D721Med (cell line): Measurements from ENCODE around the gene MRPL48.

Experiments
- DNase-seq: peaks from one replicate; pipeline ENCODE4 v3.0.0; 2011; ENCODE audit warnings: low spot score; ENCODE audit not compliant: insufficient read length
- FAIRE-seq: peaks from 2 replicates; lab custom pipeline; 2011; peaks lifted over from hg19 to GRCh38; lab: Jason Lieb, UNC
- TF ChIP-seq, protein P1 (sequence below): IDR thresholded peaks from 2 replicates; pipeline ENCODE4 v1.5.1; 2012; ENCODE audit warnings: mild to moderate bottlenecking, control low read depth; ENCODE audit not compliant: insufficient read depth; ENCODE audit errors: missing control alignments

The MRPL48 gene

DNA sequence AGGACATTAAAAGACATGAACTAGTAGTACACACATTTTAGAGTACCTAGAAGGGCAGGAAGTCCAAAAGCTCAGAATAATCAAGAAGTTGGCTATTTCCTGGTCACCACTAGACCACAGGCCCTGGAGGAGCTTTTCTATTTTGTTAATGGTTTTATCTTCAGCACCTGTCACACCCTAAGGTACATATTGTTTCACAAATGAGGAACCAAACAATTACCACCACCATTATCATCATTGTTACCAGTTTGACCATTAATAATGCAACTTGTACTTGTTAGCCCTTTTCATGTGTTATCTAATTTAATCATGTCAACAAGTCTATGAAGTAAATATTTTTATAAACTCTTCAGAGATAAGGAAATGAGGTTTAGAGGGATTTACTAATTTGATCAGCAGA is 4.9 kb downstream of the MRPL48 start:
- TF ChIP-seq, protein P1, sequence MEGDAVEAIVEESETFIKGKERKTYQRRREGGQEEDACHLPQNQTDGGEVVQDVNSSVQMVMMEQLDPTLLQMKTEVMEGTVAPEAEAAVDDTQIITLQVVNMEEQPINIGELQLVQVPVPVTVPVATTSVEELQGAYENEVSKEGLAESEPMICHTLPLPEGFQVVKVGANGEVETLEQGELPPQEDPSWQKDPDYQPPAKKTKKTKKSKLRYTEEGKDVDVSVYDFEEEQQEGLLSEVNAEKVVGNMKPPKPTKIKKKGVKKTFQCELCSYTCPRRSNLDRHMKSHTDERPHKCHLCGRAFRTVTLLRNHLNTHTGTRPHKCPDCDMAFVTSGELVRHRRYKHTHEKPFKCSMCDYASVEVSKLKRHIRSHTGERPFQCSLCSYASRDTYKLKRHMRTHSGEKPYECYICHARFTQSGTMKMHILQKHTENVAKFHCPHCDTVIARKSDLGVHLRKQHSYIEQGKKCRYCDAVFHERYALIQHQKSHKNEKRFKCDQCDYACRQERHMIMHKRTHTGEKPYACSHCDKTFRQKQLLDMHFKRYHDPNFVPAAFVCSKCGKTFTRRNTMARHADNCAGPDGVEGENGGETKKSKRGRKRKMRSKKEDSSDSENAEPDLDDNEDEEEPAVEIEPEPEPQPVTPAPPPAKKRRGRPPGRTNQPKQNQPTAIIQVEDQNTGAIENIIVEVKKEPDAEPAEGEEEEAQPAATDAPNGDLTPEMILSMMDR, result no peak
- DNase-seq, result no peak
- FAIRE-seq, result no peak

GRCh38 chr11:73795925-73796632 is 8.4 kb downstream of the MRPL48 start:
- DNase-seq (no peak), FAIRE-seq (no peak)
- TF ChIP-seq, protein P1, result no peak

- DNase-seq, result no peak
- TF ChIP-seq, protein P1, result no peak
- FAIRE-seq, result no peak
Observed at GRCh38 chr11:73797457-73797856, 9.8 kb downstream of the MRPL48 start.

DNA sequence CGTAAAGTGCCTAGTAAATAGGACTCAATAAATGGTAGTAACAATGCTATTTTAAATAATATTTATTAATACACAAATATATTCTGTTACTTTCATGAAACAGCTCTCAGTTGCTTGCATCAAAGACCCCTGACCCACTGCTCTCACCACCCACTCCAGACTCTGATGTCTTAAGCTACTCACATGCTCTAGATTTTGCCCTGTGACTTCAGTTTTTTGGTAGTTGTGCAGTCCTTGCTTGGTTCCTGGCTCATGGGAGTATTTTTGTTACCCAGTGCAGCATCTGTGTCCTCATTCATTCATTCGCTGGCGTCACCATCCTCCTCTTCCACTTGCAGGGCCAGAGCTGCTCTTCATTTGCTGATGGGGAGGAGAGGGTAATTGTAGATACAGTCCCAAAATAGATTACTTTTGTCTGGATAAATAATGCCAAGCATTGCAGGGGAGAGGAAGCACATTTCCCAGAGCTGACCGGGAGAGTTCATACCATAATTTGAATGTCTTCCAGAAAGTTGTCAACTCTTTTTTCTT is 12.7 kb downstream of the MRPL48 start:
- TF ChIP-seq, protein P1, result no peak
- FAIRE-seq (no peak), DNase-seq (no peak)

DNA sequence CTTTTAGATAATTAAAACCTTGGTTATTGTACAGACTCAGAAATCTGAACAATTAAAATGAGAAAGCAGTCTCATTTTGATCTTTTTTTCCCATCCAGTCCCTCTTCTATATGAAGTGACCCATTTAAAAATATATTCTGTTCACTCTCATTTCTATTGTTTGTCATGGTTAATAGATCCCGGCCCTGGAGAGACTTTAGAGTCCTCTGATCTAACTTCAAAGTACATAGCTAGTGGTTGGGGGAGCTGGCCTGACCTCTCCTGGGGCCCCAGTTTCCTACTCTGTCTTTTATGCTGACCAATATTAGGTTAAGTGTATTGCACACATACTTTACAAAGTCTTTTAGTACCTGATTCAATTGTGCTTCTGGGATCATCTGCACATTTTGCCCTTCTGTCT is 13.5 kb downstream of the MRPL48 start:
- DNase-seq, result no peak
- no peak for FAIRE-seq
- TF ChIP-seq, protein P1, result no peak

- TF ChIP-seq, protein P1, result no peak
- DNase-seq, result no peak
- FAIRE-seq, result no peak
Observed at GRCh38 chr11:73804712-73805111, 17.0 kb downstream of the MRPL48 start.

DNA sequence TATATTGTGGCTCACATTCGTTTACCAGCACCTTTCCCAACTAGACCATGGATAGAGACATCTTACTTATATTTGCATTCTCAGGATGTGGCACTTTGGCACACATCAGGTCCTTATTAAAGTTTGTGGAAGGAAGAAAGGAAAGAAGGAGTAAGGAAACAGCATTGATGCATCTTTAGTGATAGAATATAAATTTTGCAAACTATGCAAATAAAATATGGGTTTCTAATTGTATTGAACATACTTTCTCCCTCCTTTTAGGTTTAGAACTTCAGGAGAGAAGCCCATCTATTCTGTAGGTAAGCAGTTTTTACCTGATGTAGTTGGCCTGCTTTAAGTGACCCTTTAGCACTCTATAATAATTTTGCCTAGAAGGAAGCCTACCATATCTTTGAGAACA is 20.4 kb downstream of the MRPL48 start:
- TF ChIP-seq, protein P1, result no peak
- no peak for DNase-seq
- FAIRE-seq, result no peak
